Measurements from ENCODE around the gene NT5C2.

DNA sequence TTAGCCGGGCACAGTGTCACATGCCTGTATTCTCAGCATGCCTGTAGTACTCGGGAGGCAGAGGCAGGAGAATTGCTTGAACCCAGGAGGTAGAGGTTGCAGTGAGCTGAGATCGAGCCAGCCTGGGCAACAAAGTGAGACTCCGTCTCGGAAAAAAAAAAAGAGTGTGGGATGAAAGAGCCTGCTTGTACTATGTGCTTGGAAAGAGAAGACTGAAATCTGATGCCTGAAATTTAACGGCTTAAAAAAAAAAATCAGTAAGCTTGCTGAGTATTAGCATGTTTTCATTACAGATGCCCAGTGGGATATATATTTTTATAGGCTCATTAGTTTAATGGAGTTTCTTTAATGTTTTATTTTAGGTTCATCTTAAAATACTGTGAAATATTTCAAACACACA, 4.2 kb downstream of the NT5C2 start:
- TF ChIP-seq CTCF (conservative IDR thresholded peaks at IDR 0.05; ENCODE audit: low read length) (no peak), EZH2phosphoT487 (IDR thresholded peaks at IDR 0.05; ENCODE audit: borderline replicate concordance) (no peak)

Data from Loucy (cell line).